ENCODE results near the gene CCT6B. TPM values are rescaled to one million over a fixed set of nuclear protein-coding genes. Genes with fewer than 3 reads are reported as not detected.

Gene CCT6B
- total RNA-seq, 1 experiment from 2014 or later: 2.8 TPM

- TF ChIP-seq STAT6 (CRISPR knock-in tag; conservative IDR thresholded peaks at IDR 0.05; ENCODE audit: low read depth): no peak
- TF ChIP-seq ZNF671 (CRISPR knock-in tag; IDR thresholded peaks at IDR 0.05): no peak
- TF ChIP-seq FOXK1 (CRISPR knock-in tag; IDR thresholded peaks at IDR 0.05): peak; percentile 91
- TF ChIP-seq IRF1 (CRISPR knock-in tag; IDR thresholded peaks at IDR 0.05): no peak
- TF ChIP-seq JUN (CRISPR knock-in tag; IDR thresholded peaks at IDR 0.05): no peak
- TF ChIP-seq HMGXB4 (CRISPR knock-in tag; IDR thresholded peaks at IDR 0.05): 0 out of 2 replicates have a peak, but pooled peaks have one; percentile 16
- no peak for TF ChIP-seq FOXP4 (CRISPR knock-in tag; IDR thresholded peaks at IDR 0.05)
- TF ChIP-seq ZNF416 (CRISPR knock-in tag; IDR thresholded peaks at IDR 0.05): no peak
- TF ChIP-seq ARID4B (CRISPR knock-in tag; IDR thresholded peaks at IDR 0.05; ENCODE audit: borderline replicate concordance): peak; percentile 68; the same call in 1 of the 2 replicates
- TF ChIP-seq FOXJ3 (CRISPR knock-in tag; IDR thresholded peaks at IDR 0.05; ENCODE audit: borderline replicate concordance): no peak
- TF ChIP-seq ERG (CRISPR knock-in tag; IDR thresholded peaks at IDR 0.05): no peak
- peak; percentile 55; the same call in 1 of the 2 replicates for TF ChIP-seq E2F5 (CRISPR knock-in tag; IDR thresholded peaks at IDR 0.05)
- peak; percentile 91 for TF ChIP-seq USF2 (CRISPR knock-in tag; IDR thresholded peaks at IDR 0.05)
- no peak for TF ChIP-seq PREB (CRISPR knock-in tag; IDR thresholded peaks at IDR 0.05; ENCODE audit: borderline replicate concordance)
- TF ChIP-seq KAT7 (CRISPR knock-in tag; IDR thresholded peaks at IDR 0.05; ENCODE audit: borderline replicate concordance): no peak
- TF ChIP-seq E2F1 (CRISPR knock-in tag; IDR thresholded peaks at IDR 0.05): peak; percentile 73; the same call in 1 of the 2 replicates
- TF ChIP-seq SMAD3 (CRISPR knock-in tag; IDR thresholded peaks at IDR 0.05; ENCODE audit: borderline replicate concordance): peak; percentile 40; the same call in 1 of the 2 replicates
- TF ChIP-seq ZNF219 (CRISPR knock-in tag; IDR thresholded peaks at IDR 0.05; ENCODE audit: borderline replicate concordance): no peak
- peak; percentile 97 for TF ChIP-seq MAX (CRISPR knock-in tag; IDR thresholded peaks at IDR 0.05)
- TF ChIP-seq ZNF138 (CRISPR knock-in tag; conservative IDR thresholded peaks at IDR 0.05): no peak
- no peak for TF ChIP-seq HMGA2 (CRISPR knock-in tag; IDR thresholded peaks at IDR 0.05)
Observed at GRCh38 chr17:34980353-34980680, 19.1 kb upstream of the CCT6B start, which contains the start of gene LIG3 (continued).

Data from WTC11 (cell line).